Right renal cortex interstitium (tissue), 3 donors: ENCODE measurements around the gene NR3C2. TPM values are rescaled to one million over a fixed set of nuclear protein-coding genes. Genes with fewer than 3 reads are reported as not detected.

Source experiments
- DNase-seq, 3 donors: peaks; one replicate each; pipeline ENCODE4 v3.0.0-alpha.2; 2013; ENCODE audit warnings: low read depth in 3 of 3, low spot score in 2 of 3
- polyA plus RNA-seq, 3 donors: library from polyadenylated mRNA; unstranded; fragments of 120-200 nt; gene quantifications; one replicate each; pipeline ENCODE4 v1.2.1, GENCODE V29; 2013; ENCODE audit not compliant: insufficient read length in 3 of 3

NR3C2 gene
- polyA plus RNA-seq, 3 donors: 15.8 to 17.8 (median 17.6) TPM

GRCh38 chr4:148118633-148119032 is 323.6 kb downstream of the NR3C2 start:
- no peak for DNase-seq

GRCh38 chr4:148118179-148118578 is 324.0 kb downstream of the NR3C2 start:
- no peak for DNase-seq

- no peak for DNase-seq
These were observed 325.2 kb downstream of the NR3C2 start for GRCh38 chr4:148116969-148117368.

GRCh38 chr4:148116264-148116663 is 325.9 kb downstream of the NR3C2 start:
- DNase-seq: peak in 2 of 3 donors; percentile 24 to 36

- no peak for DNase-seq
These were observed 327.8 kb downstream of the NR3C2 start for GRCh38 chr4:148114436-148114835.

GRCh38 chr4:148112231-148112982 is 329.8 kb downstream of the NR3C2 start:
- DNase-seq: no peak

DNA sequence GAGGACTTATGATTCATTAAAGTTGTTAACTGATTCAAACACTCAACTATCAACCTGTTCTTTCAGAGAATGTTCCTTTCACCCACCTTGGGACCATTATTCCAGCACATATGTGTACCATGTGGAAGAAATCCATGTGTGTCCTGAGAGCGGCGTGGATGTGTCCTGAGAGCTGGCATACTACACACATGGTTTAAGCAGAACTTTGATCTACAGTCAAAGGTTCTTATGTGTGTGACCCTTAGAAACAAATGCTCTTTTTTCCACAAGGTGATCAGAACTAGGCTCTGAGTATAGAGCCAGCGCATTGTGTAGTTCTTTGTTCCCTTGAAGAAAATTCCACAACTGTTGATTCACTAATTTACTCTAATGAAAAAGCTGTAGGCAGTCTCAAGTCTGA is 332.0 kb downstream of the NR3C2 start:
- no peak for DNase-seq

DNA sequence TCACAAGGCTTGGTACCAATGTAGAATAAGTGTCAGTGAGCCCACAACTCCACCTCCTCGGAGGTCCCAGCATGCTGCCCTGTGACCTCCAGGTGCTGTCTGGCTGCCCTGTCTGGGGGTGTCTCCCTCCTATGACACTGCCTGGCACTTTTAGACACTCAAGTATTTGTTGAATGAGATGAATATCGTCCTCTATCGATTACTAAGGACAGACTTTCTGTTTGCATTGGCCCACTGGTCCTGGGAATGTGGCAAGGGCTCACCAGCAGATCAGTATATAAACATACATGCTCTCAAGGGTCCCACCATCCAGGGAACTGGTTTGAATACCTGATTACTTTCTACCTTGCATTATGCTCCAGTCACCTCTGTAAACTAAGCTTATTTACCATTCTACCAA is 333.0 kb downstream of the NR3C2 start:
- no peak for DNase-seq

GRCh38 chr4:148108766-148109165 is 333.4 kb downstream of the NR3C2 start:
- no peak for DNase-seq

DNA sequence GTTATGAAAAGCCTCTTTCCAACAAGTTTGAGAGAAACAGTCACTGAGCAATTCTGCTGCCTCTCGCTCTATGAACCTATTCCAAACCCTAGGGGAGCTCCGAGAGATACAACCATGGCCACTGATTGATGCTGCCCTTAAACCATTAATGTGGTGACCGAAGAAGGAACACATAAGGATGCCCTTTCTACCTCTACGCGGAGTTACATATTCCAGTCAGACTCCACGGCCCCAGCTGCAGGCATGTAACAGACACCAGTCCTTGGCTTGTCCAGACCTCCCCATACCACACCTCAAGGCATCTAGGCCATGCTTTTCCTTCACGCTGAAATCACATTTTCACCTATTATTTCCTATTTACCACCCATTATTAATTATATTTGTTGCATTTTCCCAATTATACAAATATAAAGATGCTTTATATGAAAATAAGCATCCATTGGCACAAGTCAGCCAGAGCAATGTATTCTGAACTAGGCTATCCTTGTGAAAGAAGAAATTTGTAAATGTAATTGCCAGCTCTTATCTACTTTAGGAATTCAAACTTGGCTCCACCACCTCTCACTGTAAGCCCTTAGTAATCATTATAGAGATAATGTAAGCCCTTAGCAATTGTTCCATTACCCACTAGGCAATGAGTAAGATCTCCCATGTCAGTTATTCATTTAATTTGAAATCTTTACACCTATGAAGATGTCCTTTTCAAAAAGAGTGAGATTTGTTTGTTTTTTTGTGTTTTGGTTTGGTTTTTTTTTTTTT is 338.4 kb downstream of the NR3C2 start:
- DNase-seq: no peak

- DNase-seq: no peak
These were observed 340.4 kb downstream of the NR3C2 start for GRCh38 chr4:148101790-148102189.

DNA sequence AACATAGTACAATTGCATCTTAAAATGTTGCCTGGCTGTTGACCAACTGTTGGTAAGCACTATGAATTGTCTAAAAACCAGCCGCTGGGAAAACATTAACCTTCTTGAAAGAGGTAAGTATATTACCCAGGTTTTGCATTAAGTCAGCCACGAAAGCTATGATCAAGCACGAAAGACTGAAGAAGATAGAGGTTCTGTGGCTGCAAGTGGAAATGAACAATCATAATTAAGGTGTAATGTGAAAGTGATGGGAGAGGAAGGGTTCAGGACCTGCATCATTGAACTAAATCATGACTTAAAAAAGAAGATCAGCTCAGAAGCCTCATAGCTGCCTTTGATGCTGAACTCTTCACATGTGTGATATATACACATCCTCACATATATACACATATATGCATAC is 341.0 kb downstream of the NR3C2 start:
- no peak for DNase-seq

GRCh38 chr4:148097801-148098200 is 344.4 kb downstream of the NR3C2 start:
- DNase-seq: no peak

- DNase-seq: no peak
These were observed 346.8 kb downstream of the NR3C2 start for GRCh38 chr4:148095346-148095923.

GRCh38 chr4:148094149-148094548 is 348.1 kb downstream of the NR3C2 start:
- DNase-seq: no peak

- DNase-seq: no peak
These were observed 349.1 kb downstream of the NR3C2 start for GRCh38 chr4:148093065-148093464.

- DNase-seq: no peak
These were observed 349.7 kb downstream of the NR3C2 start for GRCh38 chr4:148092316-148093014.

DNA sequence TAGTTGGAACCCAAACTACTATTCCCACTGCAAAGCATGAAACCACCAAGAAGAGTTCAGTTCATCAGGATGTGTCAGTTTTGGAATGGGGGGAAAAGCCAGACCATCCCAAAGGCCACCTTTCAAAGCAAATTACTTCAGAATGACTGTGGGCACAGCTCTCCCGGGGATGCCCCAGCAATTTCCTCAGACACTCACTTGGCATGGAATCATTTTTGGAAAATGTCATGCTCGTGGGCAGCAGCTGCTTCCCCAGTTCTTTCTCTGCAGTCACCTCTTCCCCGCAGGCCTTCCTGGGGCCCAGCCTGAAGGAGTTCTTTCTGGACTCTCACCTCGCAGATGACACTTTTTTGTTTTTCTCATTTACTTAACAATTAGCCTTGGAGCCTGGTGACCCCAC is 350.3 kb downstream of the NR3C2 start:
- DNase-seq: no peak

DNA sequence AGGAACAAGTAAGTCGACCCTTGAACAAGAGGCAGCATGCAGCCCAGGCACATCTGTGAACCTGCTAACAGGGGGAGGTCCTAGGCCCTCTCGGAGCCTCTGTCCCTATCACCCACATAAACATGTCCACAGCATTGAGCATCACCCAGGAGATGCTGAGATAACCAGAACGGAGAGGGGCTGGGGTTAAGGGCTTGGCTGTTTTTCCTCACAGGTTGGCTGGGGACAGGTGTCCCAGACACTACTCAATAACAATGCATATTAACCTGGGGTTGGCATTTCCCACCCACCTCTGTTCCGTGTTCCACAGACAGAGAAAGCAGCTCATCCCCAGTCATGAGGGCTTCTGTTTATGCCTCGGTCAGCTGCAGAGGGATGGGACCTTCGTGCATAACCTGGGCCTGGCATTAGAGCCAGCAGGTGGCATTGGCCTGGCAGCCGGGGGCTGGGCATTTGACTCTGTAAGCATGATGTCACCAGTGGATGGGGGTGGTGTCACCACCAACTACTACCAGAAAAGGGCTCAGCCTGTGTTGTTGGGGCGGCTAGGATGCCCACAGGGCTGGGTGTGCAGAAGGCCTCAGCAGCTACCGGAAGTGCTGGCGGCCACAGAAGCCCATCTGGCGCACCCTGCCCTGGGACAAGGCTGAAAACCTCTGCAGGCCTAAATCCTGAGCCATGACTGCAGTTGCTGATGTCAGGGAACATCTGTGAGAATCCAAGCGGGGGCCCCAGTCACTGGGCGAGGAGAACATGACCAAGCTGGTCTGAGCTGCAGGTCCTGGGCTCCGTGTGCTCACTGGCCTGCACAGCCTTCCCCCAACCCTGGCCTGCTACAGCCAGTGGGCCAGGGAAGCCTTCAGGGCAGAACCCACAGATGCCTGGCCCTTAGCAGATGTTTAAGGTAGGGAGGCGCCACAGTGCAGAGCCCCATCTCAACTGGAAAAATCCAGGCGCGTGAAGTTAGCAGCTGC is 351.4 kb downstream of the NR3C2 start:
- DNase-seq: no peak

DNA sequence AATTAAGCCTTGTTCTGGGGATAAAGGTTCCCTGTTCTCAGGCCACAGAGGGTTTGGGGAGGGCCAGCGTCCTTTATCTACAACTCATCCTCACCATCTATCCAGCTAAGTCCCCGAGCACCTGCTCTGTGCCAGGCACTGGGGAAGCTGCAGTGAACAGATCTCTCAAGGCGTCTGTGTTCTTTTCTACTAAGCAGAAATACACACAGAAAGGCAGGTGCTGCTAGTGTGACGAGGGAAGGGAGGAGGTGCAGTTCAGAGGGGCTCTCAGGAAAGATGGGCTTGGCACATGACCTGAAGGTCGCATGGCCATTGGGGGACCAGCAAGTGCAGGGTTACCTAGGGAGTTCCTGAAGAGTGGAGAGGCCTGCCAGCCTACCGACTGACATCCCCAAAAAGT is 352.2 kb downstream of the NR3C2 start:
- no peak for DNase-seq
